Muscle of arm (tissue), 12 donors: ENCODE results near the gene TMEM97. TPM values are rescaled to one million over a fixed set of nuclear protein-coding genes. Genes with fewer than 3 reads are reported as not detected.

Source experiments
- DNase-seq: peaks from one replicate; pipeline ENCODE4 v3.0.0-alpha.2; 2013
- polyA plus RNA-seq, 12 donors: library from polyadenylated mRNA; unstranded; fragments of 120-200 nt; gene quantifications; one replicate each; pipeline ENCODE4 v1.2.1, GENCODE V29; 2013; ENCODE audit not compliant: insufficient read length in 12 of 12

TMEM97 gene
- polyA plus RNA-seq, 12 donors = 14.9 to 50.2 (median 21.7) TPM; not detected in 1

GRCh38 chr17:28306954-28307401 is 12.0 kb upstream of the TMEM97 start:
- DNase-seq = no peak

- no peak for DNase-seq
These were observed 5.2 kb upstream of the TMEM97 start for GRCh38 chr17:28313841-28314240.

- no peak for DNase-seq
These were observed 2.9 kb upstream of the TMEM97 start for GRCh38 chr17:28315846-28316705.

DNA sequence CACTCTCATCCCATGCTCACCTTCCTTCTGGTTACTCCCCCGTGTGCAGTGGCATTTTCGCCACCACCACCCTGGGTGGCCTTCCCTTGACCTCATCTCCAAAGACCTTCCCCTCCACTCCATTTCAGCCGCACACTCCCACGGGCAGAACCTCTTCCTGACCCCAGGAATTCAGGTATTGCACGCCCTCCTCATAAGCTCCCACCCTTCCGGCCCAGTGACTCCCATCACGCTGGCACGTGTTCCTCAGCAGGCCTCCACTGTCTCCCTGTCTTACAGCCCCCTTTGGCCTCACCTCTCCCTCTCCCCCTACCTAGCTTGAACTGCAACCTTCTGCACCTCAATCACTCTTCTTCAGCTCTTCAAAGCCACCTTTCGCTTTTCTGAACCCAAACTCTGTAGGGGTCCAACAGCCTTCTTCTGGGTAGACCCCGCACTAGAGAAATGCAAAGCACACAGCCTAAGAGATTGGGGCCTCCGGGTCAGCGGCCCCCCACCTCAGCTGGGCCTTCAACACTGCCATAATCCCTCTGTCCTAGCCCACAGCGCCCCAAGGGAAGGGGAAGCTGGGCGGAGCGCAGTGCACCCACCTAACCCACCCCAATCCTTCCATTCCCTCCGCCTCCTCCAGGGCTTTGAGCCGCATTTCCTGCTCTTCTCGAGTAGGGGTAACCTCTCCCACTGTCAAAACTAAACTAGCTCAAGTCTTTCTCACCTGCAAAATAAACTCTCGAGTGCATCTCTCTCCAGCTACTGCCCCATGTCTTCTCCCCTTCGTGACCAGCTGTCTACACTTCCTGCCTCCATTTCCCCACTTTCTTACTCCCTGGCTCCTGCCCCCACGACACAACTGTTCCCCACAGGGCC is 1.7 kb upstream of the TMEM97 start:
- DNase-seq = no peak

DNA sequence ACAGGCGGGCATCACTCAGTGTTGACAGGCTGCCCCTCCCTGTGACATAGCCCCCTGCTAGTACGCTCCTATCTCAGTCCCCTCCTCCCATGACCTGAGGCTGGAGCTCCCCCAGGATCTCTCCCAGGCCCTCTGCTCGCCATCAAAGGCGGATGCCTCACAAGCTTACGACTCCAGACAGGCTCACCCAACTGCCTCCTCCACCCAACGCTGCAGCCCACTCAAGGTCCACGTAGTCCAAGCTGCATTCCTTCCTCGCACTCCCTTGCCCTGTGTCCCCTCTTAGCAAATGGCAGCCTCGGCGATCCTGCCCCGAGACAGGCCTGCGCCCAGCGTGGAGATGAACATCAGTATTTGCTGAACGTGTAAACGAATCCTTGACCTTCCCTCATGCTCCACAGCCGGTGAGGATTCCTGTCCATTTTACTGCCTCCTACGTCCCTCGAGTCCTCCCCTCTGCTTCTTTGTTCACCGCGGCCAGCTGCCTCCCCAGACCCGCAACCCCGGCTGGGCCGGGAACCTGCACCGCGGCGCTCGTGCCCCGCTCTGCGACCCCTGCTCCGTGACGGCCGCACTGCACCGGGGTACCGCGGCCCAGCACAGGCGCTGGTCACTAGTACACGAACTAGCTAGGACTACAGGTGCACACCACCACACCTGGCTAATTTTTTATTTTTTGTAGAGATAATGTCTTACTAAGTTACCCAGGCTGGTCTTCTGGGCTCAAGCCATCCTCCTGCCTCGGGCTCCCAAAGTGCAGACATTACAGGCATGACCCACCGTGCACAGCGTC is 838 bp upstream of the TMEM97 start:
- DNase-seq = no peak

GRCh38 chr17:28319598-28319935 is 567 bp downstream of the TMEM97 start:
- no peak for DNase-seq

DNA sequence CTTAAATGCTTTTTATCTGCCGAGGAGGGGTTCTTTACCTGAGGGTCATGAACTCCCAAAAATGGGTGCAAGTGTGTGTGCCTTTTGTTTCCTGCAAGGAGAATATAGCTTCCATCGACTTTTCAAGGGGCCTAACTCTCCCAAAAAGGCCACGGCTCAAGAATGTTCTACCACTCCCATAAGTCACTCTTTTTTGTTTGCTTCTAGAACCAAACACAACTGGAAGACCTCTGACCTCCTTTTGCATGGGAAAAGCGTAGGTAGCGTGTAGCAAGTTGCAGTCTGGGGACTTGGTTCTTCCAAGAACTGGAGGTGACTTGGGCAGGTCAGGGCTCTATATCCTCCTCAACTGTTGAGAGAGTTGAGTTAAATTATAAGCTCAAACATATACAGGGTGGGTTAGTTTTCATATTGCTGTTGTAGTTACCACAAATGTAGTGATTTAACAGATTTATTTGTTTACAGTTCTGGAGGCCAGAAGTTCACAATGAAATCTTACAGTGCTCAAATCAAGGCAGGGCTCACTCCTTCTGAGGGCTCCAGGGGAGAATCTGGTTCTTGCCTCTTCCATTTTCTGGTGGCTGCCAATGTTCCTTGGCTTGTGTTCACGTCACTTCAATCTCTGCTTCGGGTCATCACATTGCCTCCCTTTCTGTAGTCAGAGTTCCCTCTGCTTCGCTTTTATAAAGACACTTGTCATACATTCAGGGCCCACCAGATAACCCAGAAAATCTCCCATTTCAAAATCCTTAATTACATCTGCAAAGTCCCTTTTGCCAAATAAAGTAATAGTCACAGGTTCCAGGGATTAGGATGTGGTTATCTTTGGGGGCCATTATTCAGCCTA is 1.4 kb downstream of the TMEM97 start:
- DNase-seq = no peak

GRCh38 chr17:28324267-28324745 is 5.3 kb downstream of the TMEM97 start:
- no peak for DNase-seq

DNA sequence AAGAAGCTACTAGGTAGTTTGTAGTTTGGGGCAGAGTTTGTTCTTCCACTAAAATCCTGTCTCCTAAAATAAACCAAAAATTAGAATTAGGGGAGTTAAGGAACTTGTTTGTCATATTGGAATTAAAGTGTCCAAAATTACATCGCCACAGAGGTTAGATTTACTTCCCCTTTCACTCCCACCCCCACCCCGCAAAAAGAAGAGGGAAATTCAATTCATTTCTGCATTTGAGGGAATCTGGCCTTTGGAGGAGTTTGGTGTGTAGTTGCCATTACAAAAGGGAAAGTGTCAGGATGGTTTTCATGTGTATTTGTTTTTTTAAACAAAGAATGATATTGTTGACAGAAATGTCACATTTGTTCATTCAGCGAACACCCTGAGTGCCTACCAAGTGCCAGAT is 5.8 kb downstream of the TMEM97 start:
- no peak for DNase-seq

DNA sequence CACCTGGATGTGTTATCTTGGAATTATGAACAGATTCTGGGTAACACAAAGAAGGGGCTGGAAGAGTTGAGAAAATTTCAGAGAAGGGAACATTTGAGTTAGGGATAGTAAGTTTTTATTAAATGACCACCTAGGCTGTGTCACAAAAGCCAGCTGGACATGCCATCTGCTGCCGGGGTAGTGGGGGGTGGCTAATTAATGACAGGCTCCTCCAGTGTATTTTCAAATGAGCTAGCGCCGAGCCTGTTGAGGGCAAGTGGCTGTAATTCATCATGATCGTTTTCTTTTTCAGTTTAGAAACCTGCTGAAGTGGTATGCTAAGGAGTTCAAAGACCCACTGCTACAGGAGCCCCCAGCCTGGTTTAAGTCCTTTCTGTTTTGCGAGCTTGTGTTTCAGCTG is 6.2 kb downstream of the TMEM97 start:
- DNase-seq = no peak

- DNase-seq = no peak
These were observed 7.1 kb downstream of the TMEM97 start for GRCh38 chr17:28326114-28326513.

- DNase-seq = no peak
These were observed 8.1 kb downstream of the TMEM97 start for GRCh38 chr17:28327031-28327607.

GRCh38 chr17:28327709-28328108 is 8.7 kb downstream of the TMEM97 start:
- DNase-seq = no peak

DNA sequence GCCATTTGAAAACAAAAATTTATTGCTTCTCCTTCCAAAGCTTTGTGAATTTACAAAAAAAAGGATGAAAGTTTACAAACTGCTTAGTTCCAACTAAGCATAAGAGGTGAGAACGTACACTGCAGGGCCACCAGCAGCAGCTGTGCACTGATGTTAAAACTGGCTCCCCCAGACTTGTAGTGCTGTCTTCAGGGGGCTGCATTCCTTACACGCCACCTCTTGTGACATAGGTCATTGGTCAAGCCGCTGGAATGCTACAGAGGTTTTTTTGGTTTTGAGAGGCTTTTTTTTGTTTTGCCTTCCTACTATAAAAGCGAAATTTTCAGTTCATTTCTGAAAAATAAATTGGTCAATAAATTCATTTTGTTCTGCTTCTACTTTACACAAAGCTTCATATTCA is 9.3 kb downstream of the TMEM97 start:
- no peak for DNase-seq

DNA sequence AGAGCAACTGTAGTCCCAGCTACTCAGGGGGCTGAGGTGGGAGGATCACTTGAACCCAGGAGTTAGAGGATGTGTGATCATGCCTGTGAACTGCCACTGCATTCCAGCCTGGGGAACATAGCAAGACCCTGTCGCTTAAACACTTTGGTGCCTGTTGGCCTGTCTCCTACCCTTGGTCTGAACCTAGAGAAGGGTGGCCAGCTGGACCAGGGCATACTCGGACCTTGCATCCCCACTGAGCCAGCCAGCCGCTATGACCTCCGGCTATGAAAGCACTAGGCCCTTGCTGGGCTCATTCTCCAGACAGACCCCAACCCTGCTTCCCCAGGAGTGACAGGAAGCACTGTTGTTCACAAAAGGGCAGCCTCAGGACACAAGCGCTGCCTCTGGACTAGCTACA is 11.7 kb downstream of the TMEM97 start:
- no peak for DNase-seq

DNA sequence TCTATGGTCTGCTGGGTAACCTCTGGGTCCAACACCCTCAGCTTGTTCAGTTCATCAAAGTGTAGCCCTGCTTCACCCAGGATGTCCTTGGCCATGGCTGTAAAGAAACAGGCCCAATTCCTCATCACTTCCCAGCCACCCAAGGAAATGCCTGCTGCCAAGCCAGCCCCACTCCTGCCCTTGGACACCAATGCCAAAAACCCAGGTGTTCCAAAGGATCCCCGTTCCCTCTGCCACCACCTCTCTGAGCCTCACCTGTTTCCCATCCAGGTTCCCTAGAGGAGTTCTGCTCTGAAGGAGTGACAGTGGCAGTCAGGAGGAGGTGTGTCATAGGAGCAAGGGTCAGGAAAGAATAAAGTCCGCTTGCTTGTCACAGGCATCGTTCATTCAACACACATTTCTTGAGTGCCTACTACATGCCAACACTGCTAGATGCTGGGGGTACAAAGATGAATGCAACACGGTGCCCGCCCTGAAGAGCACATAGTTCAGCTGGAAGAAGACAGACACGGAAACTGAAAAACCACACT is 13.0 kb downstream of the TMEM97 start:
- no peak for DNase-seq

GRCh38 chr17:28333083-28333746 is 14.2 kb downstream of the TMEM97 start:
- DNase-seq = no peak

GRCh38 chr17:28334171-28334570 is 15.2 kb downstream of the TMEM97 start:
- DNase-seq = no peak

DNA sequence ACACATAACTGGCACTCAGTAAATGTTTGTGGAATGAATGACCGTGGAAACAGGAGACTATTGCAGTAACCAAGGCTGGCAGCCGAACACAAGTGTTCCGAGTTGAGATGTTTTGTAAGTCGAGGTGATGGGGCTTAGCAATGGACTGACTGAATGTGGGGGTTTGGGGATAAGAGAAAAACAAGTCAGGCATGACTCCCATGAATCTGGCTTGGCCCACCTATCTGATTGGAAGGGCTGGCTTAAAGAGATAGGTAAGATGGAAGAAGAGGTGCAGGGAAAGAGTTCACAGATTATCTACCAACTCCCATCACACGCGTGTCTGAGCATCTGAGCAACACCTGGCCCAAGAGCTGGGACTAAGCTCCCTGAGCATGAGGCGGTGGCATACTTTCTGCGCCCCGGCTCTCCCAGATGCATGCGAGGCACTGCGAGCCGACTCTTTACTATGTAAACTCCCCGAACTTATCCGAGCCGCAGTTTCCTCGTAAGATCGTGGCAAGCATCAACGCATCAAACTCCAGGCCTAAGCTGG is 15.7 kb downstream of the TMEM97 start:
- no peak for DNase-seq
